GM12878 (cell line): Measurements from ENCODE around the gene OTULIN.

ENCODE experiments used
- BRCA1 ChIP-seq: IDR thresholded peaks from 2 replicates; pipeline ENCODE4 v1.6.1; 2011; ENCODE audit warnings: low read depth, low read length, improper control_type of control experiment
- EGR1 ChIP-seq, 2 experiments: IDR thresholded peaks; 1 replicate in 1 of 2; 2 replicates in 1 of 2; pipeline ENCODE4 v1.6.1; 2011 to 2012; ENCODE audit warnings: low read depth in 2 of 2, low read length in 2 of 2, borderline replicate concordance in 1 of 2, mild to moderate bottlenecking in 1 of 2, moderate library complexity in 1 of 2
- RAD21 ChIP-seq: IDR thresholded peaks from 2 replicates; pipeline ENCODE4 v1.6.1; 2011; ENCODE audit warnings: mild to moderate bottlenecking, low read depth, low read length, moderate library complexity; ENCODE audit not compliant: insufficient read depth
- SIX5 ChIP-seq: IDR thresholded peaks from 2 replicates; pipeline ENCODE4 v1.6.1; 2011; ENCODE audit warnings: mild to moderate bottlenecking, low read depth, low read length, moderate library complexity; ENCODE audit not compliant: severe bottlenecking
- TAF1 ChIP-seq: IDR thresholded peaks from 2 replicates; pipeline ENCODE4 v1.6.1; 2011; ENCODE audit warnings: mild to moderate bottlenecking, low read depth, low read length, borderline replicate concordance
- TF ChIP-seq, protein P1 (sequence below), 3 experiments: IDR thresholded peaks in 2 of 3; conservative IDR thresholded peaks in 1 of 3; 2 replicates each; pipeline ENCODE4 v1.5.1; 2011; ENCODE audit warnings: low read depth in 3 of 3, low read length in 3 of 3, mild to moderate bottlenecking in 3 of 3, control low read depth in 2 of 3, moderate library complexity in 2 of 3, inconsistent platforms in 1 of 3, mixed read lengths in 1 of 3; ENCODE audit not compliant: control insufficient read depth in 2 of 3, insufficient read depth in 1 of 3; ENCODE audit errors: extremely low read depth in 1 of 3

DNA sequence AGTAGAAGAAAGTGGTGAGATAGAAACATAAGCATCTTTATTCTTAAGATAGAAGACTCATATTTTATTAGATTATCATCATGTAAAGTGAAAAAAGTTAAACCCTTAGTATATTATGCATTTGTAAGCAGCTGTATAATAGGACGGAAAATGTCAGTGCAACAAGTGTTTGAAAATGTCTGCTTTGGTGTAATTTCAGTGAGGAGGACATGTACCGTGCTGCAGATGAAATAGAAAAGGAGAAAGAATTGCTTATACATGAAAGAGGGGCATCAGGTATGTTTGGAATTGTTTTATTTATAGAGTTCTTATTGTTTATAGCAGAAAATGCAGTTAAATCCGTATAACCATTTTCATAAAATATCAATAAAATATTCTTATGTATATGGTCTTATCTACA, 8.9 kb downstream of the OTULIN start:
- TF ChIP-seq RAD21, result no peak
- TF ChIP-seq, protein P1, sequence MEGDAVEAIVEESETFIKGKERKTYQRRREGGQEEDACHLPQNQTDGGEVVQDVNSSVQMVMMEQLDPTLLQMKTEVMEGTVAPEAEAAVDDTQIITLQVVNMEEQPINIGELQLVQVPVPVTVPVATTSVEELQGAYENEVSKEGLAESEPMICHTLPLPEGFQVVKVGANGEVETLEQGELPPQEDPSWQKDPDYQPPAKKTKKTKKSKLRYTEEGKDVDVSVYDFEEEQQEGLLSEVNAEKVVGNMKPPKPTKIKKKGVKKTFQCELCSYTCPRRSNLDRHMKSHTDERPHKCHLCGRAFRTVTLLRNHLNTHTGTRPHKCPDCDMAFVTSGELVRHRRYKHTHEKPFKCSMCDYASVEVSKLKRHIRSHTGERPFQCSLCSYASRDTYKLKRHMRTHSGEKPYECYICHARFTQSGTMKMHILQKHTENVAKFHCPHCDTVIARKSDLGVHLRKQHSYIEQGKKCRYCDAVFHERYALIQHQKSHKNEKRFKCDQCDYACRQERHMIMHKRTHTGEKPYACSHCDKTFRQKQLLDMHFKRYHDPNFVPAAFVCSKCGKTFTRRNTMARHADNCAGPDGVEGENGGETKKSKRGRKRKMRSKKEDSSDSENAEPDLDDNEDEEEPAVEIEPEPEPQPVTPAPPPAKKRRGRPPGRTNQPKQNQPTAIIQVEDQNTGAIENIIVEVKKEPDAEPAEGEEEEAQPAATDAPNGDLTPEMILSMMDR (IDR thresholded peaks at IDR 0.05 in 2 of 3, conservative IDR thresholded peaks at IDR 0.05 in 1 of 3; ENCODE audit: control insufficient read depth in 2 of 3, extremely low read depth in 1 of 3, insufficient read depth in 1 of 3, low read depth in 3 of 3, low read length in 3 of 3), result no peak
- TF ChIP-seq EGR1 (IDR thresholded peaks at IDR 0.05; ENCODE audit: borderline replicate concordance in 1 of 2, low read depth in 2 of 2, low read length in 2 of 2), result no peak
- TF ChIP-seq BRCA1, result no peak
- TF ChIP-seq TAF1, result no peak
- no peak for TF ChIP-seq SIX5
